Neural cell (in vitro differentiated cells): ENCODE measurements around the gene SYT1.

Experiments used
- CTCF ChIP-seq: fragments of 450-650 bp; IDR thresholded peaks from 2 replicates; pipeline ENCODE4 v1.5.1; 2014; ENCODE audit warnings: antibody characterized with exemption, mild to moderate bottlenecking, moderate library complexity; ENCODE audit not compliant: poor library complexity, severe bottlenecking
- POLR2AphosphoS5 ChIP-seq: IDR thresholded peaks from 2 replicates; pipeline ENCODE4 v1.6.1; 2012

- TF ChIP-seq CTCF (peak; percentile 47), POLR2AphosphoS5 (no peak)
Measured at GRCh38 chr12:79407671-79408622, 543.4 kb downstream of the SYT1 start.
